Stimulated activated CD4-positive, alpha-beta T cell treated with anti-CD3 and anti-CD28 coated beads, Interleukin-4, amount 100 ng/mL, for 1 hour (primary cell): ENCODE results near the gene MGAT3.

Source experiments
- DNase-seq: peaks from one replicate; pipeline ENCODE4 v3.0.0-alpha.2; 2020

MGAT3 gene

DNA sequence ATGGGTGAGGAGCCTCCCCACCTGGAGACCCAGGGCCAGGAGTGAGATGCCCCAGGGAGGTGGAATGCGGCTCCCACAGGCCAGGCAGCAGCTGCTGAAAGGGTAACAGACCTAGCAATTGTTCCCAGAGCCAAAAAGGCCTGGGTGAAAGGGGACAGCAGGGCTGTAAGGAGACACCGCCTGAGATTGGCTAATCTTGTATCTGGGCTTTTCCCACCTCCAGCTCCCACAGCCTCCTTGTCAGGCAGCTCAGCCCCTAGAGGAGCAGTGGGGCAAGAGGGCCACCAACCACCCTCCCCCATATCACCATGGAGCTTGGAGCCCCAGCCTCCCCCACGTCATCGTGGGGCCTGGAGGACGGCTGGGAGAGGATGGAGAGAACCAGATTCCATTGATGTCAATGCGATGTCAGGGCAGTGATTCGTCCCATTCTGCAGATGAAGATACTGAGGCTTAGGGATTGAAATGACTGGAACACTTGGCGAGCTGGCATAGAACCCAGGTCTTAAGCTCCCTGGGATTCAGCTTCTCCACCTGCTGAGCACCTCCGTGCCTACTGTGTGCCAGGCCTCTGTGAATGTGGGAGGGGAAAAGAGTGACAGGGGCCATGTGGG lies 2.9 kb upstream of the MGAT3 start:
- DNase-seq = no peak

DNA sequence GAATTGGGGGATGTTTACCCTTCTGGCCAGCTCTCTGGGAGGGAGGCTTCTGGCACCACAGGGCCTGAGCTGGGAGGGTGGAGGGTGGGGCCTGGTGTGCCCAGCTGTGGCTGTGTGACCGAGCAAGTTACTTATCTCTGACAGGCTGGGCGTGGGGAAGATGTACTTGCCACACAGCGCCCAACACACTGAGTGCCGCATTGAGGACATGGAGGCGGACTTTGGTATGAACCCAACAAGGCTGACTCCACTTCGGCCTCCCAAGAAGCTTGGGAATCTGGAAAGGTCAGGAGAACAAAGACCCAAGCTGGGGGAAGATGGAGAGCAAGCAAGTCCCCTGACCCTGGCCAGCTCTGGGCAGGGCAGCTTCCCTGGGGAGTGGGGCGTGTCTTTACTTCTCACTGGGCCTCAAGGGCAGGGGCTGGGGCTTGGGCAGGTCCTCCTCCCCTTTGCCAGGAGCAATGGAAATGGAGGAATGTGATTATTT lies 2.4 kb upstream of the MGAT3 start:
- no peak for DNase-seq

DNA sequence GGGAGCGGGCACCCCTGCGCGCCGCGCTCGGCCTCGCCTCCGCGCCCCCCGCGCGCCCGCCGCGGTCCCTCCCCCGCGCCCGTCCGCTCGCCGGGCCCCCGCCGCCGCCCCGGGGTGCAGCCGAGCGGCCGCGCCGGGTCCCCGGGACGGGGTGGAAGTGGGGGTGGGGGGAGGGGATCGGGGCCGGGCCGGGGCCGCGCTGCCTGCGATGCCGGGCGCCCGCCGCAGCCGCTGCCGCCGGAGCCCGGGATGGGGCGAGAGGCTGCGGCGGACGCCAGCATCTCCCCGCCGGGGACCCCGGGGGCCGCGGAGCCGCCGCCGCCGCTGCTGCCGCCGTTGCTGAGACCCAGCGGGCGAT lies 365 bp downstream of the MGAT3 start:
- DNase-seq = no peak

DNA sequence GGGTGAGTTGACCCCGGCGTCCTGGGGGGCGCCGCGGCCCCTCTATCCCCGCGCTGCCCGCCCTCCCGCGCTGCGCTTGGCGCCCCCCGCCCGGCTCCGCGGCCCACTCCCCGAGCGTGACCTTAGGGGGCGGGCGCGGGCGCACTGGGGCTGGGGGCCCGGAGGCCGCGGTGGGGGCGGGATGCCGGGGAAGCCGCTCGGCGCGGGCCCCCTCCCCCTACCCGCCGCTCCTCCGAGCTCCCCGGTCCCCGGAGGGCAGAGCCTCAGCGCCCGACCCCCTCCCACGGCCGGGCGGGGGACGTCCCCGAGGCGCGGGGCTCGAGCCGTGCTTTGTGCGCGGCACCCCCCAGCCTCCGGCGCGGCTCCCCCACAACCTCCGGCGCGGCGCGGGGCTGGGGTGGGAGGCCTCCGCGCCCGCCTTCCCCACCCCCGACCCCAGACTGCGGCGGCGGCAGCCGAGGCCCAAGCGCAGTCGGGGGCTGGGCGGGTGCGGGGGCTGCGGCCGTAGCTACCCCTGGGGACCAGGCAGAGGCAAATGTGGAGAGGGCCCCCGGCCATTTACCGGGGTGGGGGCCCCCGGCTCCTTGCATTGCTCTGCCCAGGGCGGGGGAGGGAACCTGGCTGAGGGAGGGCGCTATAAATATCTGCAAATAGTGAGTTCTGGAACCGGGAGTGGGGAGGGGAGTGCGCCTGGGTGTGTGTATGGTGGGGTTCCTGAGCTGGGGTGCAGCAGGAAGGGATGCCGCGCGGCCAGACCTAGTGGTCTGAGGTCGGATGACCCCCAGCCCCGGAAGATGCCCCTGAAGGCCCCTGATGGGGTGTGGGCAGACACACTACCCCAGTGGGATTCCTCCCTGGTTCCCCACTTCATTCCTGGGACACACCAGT lies 988 bp downstream of the MGAT3 start:
- DNase-seq = no peak

DNA sequence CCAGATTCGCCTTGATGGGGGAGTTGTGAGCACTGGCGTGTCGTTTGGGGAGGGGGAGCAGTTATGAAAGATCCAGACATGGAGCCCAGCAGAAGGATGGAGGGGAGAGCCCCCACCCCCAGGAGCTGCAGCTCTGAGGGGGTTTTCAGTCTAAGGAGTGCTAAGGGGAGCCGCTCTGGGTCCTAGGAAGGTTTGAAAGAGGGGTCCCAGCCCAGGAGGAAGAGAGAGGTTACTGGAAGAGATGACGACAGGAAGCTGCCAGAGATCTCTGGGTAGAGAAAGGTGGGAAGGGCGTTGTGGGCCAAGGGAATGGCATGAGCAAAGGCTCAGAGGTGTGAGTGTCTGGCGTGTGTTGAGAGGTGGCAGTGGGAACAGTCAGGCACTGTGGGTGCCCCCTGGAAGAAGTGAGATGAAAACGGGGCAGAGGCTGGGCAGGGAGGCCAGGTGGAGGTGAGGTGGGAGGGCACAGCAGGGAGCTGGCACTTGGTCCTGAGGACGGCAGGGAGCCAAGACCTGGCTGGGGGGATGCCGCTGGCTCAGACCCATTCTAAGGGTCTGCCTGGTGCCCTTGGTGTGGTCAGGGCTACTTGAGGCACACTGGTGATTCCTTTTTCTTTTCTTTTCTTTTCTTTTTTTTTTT lies 1.8 kb downstream of the MGAT3 start:
- DNase-seq = no peak

DNA sequence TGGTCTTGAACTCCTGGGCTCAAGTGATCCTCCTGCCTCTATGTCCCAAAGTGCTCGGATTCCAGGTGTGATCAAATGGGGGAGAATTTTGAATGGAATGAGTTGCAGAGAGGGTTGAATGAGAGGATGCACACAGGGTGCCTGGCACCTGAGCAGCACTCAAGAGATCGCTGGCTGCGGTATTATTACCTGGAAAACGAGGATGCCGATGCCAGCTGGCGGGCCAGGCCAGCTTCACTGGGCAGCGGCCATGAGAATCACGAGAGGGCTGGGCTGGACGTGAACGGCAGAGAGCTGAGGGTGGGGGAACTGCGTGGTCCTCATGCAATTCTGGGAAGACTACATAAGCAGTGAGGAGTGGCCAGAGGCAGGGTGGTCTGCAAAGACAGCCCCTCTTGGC lies 2.9 kb downstream of the MGAT3 start:
- DNase-seq = no peak

DNA sequence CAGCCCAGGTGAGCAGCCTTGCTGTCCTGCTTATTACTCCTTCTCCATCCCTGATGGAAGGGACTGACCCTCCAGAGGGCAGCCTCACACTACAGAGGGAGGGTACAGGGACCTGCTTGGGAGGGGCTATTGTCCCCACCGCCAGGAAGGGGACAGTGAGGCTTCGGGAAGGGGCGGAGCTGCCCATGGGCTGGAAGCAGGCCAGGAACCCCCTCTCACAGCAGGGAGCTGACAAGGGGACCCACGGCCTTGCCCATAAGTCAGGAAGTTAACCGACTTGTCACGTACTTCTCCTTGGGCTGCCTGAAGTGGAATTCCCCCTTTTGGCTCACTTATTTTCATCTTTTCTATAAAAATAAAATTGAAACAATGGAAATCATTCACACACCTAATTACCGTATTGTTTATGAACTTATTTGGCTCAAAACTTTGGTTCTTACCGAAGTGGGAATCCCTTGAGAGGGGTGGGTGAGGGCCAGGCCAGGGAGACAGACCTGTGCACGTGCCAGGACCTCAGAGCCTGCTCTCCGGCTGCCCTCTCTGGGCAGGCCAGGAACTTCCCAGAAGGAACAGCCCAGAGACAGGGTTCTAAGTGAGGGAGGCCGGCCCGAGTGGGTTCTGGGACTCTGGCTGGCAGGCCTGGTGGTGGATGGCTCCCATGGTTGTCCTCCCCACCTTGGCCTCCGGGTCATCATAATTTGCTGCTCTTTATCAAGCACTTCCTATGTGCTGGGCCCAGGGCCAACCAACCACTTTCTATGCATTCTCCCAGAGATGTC lies 5.8 kb downstream of the MGAT3 start:
- DNase-seq = no peak

DNA sequence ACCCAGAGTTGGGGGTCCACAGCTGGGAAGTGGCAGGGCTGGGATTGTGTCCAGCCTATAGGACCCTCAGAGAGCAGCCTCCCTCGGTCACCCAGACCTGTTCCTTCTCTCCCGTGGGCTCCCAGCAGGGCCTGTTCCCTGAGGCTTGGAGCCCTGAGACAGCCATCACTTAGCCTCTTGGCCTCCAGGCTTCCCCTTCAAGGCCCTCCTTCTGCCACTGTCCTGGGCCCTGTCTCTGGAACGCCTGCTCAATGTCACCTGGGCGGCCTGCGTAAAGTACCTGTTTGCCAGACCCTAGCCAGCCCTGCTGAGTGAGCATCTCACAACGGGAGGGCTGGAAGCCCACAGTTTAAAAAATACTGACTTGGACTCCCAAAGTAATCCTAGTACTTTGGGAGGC lies 6.5 kb downstream of the MGAT3 start:
- no peak for DNase-seq

DNA sequence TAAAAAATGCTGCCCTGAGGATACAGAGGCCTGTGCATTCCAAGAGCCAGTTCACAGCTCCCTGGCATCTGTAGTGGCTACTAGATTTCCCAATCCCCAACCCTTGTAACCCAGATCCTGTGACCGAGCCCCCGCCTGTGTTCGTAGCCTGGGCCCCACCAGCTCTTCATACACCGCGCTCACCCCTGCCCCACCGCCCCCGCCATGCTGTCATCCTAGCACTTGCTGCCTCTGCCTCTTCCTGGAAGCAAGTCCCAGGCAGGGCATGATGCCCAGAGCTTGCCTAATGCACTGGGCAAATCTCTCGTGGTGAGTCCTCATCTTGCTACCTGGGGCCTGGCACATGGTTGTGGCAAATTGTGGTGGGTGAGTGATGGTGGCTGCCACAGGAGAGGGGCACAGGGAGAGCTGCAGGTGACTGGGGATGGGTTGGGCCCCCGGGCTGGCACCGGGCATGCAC lies 7.1 kb downstream of the MGAT3 start:
- no peak for DNase-seq

DNA sequence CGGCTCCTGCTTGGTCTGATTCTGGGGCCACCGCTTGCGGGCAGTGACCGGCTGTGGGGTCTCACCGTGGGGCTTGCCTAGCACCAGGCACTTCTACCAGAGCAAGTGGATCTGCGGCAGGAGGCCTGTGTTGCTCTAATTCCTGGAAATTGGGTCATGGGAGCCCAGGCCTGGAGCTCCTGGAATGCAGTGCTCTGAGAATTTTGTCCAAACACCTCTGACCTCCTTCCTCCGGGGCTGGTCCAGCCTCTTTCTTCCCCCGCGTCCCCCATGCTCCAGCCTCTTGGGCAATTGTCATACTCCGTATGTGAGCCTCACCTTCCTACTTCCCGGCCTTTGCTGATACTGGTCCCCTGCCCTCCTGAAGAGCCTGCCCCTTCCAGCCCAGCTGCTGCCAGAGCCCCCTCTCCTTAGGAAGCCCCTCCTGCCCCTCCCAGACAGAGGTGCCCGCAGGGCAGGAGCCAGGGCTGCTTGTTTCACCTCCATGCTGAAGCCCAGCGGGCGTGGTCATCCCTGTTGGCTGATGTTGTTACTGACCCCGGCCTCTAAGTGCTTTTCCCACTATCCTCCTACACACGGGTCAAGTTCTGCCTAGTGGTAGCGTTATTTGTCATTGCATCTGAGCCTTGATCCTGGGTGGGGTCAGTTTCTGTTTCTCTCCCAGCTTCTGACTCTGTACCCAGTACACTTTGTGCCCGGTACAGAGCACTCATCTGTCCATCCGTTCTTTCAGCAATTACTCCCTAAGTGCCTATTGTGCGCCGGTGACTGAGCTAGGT lies 9.6 kb downstream of the MGAT3 start:
- no peak for DNase-seq

DNA sequence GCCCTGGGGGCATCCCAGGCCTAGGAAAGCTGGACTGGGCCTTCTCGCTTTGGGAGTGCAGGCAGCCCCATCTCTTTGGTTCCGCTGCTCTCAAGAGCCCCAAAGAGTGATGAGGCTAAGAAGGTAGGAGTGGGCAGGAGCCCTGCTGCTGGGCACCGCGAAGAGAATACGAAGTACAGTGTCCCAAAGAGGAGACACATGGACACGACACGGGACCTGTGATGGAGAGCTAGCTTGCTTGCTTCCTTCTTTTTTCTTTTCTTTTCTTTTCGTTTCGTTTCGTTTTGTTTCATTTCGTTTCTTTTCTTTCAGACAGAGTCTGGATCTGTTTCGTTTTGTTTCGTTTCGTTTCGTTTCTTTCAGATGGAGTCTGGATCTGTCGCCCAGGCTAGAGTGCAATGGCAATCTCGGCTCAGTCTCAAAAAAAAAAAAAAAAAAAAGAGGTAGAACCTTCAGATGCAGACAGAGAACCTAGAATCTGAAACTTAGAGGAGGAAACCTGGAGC lies 10.6 kb downstream of the MGAT3 start:
- DNase-seq = no peak

DNA sequence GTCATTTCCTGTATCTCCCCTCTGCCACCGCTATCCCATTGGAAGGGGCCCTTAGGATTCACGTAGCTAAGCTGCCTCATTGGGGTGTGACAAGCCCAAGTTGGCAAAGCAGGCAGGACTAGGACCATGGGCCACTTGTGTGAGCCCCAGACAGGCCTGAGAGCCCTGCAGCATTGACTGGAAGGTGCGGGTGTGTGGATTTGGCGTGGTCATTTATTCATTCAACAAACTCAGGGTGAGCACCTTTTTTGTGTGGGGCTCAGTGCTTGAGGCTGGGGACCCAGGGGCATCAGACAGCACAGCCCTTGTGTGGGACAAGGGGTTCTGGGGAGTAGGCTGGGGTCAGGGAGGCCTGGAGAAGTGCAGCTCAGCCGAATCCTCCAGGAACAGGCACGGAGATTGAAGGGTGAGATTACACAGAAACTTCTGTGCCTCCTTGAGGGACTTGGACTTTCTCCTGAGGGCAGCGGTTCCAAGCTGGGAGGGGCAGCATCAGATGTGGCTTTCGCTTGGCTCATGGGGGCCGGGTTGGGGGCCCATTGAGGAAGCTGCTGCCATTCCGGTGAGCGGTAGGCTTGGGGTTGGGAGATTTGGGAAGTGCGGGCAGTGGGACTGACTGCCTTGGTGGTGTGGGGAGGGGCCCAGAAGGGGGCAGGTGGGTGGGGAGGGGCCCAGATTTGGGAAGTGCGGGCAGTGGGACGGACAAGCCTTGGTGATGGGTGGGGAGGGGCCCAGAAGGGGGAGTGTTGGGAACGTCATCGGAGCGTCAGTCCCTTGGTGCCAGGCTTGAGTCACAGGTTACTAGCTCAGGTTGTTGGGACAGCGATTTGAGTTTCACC lies 11.9 kb downstream of the MGAT3 start:
- no peak for DNase-seq

DNA sequence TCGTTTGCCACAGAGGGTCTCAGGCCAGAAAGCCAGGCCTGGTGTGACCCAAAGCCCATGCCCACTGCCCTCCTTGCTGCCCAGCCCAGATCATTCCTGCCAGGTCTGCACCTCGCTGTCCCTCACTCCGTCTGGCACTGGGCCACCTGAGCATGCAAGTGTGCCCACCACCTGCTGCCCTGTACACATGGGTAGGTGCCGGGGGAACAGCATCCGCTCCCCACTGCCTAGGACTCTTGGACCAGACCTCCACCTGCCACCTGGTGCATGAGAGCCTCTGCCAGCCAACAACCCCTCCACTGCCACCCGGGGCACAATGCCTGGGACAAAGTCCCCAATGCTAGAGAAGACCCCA lies 12.5 kb downstream of the MGAT3 start:
- no peak for DNase-seq

DNA sequence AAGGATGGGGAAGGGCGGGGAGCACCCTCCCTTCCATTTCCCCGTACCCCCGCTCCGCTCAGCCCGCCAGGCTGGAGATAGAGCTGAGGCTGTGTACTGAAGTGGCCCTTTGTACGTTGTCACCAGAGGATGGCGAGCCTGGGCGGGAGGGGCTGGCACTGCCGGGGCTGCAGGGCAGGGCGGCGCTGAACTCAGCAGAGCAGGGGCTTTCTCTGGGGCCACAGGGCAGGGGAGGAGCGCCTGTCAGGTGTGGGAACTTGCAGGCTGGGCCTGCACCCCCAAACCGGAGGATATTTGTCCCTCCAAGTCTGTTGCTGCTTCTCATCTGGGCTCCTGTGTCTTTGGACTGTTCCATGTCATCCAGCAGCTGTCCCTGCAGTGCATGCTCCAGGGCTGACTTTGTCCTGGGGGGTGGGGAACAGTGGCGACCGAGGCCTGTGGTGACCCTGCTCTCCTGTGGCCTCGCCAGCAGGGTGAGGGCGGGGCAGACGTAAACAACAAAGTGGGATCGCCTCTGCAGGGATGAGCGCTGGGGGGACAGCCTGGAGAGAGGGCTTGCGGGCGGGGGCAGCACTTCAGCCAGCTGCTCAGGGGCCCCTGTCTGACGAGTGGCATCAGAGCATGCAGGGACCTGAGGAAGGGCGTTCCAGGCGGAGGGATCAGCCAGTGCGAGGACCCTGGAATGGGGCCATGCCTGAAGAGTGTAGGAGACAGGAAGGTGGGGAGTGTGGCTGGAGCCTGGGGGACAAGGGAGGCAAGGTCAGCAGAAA lies 13.1 kb downstream of the MGAT3 start:
- DNase-seq = no peak

DNA sequence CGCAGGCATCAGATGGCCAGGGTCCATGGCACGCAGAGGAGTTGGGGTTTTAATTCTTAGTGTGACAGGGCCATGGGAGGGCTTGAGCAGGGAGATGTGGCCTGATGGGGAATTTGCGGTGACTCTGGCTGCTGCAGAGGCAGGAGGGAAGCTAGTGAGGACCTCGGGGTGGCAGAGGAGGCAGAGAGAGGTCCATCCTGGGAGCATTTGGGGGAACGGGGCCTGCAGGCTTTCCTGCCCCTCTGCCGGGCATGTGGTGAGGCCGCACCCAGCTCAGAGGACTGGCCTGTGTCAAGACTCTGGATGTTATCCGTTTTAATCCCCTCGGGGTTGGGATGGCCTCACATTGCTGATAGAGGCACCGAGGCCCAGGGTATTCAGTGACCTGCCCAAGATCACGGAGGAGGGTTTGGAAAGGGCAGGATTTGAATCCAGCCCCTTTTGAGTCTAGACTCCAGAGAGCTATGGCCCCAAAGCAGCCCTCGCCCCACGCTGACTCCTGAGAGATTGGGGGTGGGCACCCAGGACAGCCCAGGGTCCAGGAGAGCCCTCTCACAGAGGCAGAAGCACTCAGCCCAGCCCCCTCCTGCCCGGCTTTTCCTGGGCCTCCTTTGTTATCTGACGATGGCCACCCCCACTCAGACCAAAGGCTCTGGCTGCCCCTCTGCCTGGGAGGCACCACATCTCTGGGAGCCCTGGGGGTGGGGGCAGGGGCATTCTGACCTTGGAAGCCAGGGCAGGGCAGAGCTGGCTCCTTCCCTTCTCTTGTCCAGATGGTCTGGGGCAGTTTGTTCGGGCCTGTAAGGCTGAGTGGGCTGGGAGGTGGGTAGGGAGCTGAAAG lies 13.9 kb downstream of the MGAT3 start:
- DNase-seq = no peak

DNA sequence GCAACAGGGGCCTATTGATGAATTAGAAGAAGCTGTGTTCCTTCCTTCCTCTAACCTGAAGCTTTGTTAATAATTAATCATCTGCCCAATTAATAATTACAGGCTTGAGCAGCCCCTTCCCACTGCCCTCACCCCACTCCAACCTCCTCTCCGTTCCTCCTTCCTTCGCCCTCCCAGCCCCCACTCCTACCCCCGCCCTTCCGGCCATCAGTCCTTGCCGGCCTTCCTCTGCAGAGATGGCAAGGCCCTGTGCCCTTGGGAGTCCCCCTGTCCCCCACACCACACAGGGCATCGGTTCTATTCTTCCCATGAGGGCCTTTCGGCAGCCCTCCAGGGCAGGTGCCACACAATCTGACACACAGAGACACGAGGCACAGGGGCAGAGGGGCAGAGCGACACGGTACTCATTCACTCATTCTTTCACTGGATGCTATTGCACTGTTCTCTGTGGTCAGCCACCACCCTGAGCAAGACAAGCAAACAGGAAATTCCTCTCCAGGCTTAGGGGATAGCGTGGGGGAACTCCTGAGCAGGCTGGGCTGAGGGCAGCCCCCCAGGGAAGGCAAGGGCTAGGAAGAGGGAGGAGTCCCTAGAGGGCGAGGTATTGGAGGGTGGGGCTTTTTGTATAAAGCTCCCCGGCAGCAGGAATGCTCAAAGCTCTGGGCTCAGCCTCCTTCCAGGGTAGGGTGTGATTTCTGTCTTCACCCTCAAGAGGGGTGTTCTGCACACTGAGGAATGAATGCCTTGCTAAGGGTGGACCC lies 14.7 kb downstream of the MGAT3 start:
- DNase-seq = no peak

DNA sequence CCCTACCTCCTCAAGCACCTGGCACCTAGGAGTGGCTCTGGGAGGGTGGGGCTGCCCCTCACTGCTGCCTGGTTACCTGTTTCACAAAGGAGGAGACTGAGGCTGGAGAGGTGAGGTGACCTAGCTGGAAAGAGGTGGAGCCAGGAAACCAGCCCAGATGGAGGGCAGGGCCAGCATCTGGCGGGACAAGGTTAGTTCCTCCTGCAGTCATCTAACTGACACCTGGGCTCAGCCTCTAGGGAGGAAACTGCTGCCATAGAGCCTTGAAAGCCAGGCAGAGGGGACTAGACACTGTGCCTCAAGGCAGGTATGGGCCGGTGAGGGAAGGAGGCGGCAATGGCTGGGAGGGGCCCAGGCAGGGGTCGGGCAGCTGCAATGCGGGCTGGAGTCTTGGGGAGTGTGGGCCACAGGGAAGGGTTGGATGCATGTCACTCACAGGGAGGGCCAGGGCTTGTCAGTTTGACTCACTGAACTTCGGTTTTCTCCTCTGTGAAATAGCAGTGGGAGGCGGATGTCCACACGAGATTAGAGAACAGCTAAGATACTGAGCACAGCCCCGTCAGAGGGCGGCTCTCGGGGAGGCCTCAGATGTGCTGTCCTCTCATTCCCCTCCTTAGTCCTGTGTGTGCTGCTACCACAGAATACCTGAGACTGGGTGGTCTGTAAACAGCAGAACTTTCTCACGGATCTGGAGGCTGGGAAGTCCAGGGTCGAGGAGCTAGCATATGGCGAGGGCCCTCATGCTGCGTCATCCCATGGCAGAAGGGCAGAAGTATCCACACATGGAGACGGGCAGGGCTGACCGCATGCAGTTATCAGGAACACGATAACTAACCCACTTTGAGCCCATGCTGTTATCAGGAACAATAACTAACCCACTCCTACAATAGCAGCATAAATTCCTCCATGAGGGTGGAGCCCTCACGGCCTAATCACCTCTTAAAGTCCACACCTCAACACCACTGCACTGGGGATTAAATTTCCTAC lies 16.1 kb downstream of the MGAT3 start:
- no peak for DNase-seq
